BLaER1 treated with 17β-estradiol and CSF1 and Interleukin-3, amounts not matched to agents 10 nM and 100 nM (cell line): ENCODE data around the gene FBLN2.
A peak's percentile ranks its signal among the peaks of the same experiment; 100 is the strongest.

Experiments used
- H3K27ac ChIP-seq, 11 experiments: shearing (Covaris generic); formaldehyde crosslinking; 2 replicates each; pipeline ENCODE4 v1.8.1; 2022
- H3K27me3 ChIP-seq, 11 experiments: shearing (Covaris generic); formaldehyde crosslinking; 2 replicates each; pipeline ENCODE4 v1.8.1; 2022
- H3K36me3 ChIP-seq, 11 experiments: shearing (Covaris generic); formaldehyde crosslinking; 2 replicates each; pipeline ENCODE4 v1.8.1; 2022
- H3K4me1 ChIP-seq, 10 experiments: shearing (Covaris generic); formaldehyde crosslinking; 2 replicates each; pipeline ENCODE4 v1.8.1; 2022
- H3K4me2 ChIP-seq, 11 experiments: shearing (Covaris generic); formaldehyde crosslinking; 2 replicates each; pipeline ENCODE4 v1.8.1; 2022
- H3K4me3 ChIP-seq, 10 experiments: shearing (Covaris generic); formaldehyde crosslinking; 2 replicates each; pipeline ENCODE4 v1.8.1; 2022
- H3K9ac ChIP-seq, 11 experiments: shearing (Covaris generic); formaldehyde crosslinking; 2 replicates each; pipeline ENCODE4 v1.8.1; 2022
- H3K9me3 ChIP-seq, 11 experiments: shearing (Covaris generic); formaldehyde crosslinking; replicated peaks in 1 of 11; 2 replicates each; pipeline ENCODE4 v1.8.1; 2022
- H4K20me1 ChIP-seq, 11 experiments: shearing (Covaris generic); formaldehyde crosslinking; 2 replicates each; pipeline ENCODE4 v1.8.1; 2022
- Cebpa-rat ChIP-seq, 11 experiments: shearing (Covaris generic); IDR thresholded peaks; 2 replicates each; pipeline ENCODE4 v1.8.1; 2022

FBLN2 gene

DNA sequence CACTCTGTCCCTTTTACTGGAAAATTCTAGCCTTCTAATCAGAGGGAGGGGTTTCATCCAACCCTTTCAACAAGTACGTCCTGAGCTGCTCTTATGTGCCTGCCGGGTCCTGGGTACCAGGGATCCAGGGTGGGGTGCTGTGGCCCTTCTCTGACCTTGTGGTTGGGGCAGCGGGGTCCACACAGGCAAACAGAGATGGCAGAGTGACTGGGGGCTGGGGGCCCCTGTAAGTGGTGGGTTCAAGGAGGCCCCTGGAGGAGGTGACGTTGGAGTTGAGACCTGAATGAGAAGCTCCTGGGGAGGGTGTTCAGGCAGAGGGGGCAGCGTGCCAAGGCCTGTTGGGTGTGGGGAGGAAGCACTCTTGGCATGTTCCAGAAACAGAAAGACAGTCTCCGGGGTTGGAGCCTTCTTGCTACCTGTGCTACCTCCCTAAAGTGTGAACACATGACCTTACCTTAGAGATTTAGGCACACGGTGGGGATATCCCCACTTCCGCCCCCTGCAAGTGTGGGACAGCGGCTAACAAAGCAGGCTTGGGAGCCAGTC, 78.1 kb downstream of the FBLN2 start:
- Histone ChIP-seq H3K4me2 (no peak overlapping the region), H3K4me3 (no peak overlapping the region), H4K20me1 (no peaks in the 10 kb centered on the region), H3K36me3 (no peaks in the 10 kb centered on the region), H3K4me1 (peaks cover 4 to 11% (median 9%) of the 10 kb centered on the region in 10 experiments; a peak in 19 of 20 replicates), H3K27ac (no peak overlapping the region), H3K9ac (no peak overlapping the region), H3K27me3 (no peaks in the 10 kb centered on the region), H3K9me3 (no peaks in the 10 kb centered on the region)
- no peak for TF ChIP-seq Cebpa-rat (IDR thresholded peaks at IDR 0.05)

DNA sequence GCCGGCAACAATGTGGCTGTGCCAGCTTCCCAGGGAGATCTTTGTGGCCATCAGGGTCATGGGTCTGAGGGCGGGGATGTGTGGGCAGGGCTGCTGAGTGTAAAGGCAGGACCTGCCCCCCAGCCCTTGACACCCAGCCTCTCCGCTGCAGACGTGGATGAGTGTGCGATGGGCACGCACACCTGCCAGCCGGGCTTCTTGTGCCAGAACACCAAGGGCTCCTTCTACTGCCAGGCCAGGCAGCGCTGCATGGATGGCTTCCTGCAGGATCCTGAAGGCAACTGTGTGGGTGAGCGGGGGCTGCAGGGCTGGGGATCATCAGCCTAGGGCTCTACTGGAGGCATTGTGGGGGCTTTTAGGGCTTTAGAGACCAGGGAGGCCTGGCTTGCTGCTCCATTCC, 78.8 kb downstream of the FBLN2 start:
- Histone ChIP-seq H4K20me1 (no peaks in the 10 kb centered on the region), H3K27me3 (no peaks in the 10 kb centered on the region), H3K27ac (no peak overlapping the region), H3K4me3 (no peak overlapping the region), H3K4me2 (no peak overlapping the region), H3K9me3 (no peaks in the 10 kb centered on the region), H3K9ac (no peak overlapping the region), H3K4me1 (peaks cover 0 to 4% (median 2%) of the 10 kb centered on the region in 10 experiments; a peak in 12 of 20 replicates), H3K36me3 (no peaks in the 10 kb centered on the region)
- no peak for TF ChIP-seq Cebpa-rat (IDR thresholded peaks at IDR 0.05)

DNA sequence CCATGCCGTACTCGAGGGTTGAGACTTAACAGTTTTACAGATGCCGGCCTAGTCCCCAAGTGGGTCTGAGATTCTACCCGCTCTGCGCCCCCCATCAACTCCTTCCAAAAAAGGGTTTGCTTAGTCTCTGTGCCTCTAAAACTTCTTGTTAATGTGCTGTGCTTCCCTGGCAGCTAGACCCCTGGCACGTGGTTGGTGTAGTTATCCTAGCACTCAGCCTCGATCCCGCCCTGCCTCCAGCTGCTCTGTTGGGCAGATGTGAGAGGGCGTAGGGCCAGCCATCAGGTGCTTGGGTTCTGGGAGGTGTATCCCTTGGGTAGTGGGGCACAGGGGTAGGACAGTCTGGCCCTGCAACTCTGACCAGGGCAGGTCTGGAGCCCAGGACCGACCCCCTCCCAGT, 79.5 kb downstream of the FBLN2 start:
- no peak for TF ChIP-seq Cebpa-rat (IDR thresholded peaks at IDR 0.05)
- no peak overlapping the region for H3K9ac ChIP-seq

DNA sequence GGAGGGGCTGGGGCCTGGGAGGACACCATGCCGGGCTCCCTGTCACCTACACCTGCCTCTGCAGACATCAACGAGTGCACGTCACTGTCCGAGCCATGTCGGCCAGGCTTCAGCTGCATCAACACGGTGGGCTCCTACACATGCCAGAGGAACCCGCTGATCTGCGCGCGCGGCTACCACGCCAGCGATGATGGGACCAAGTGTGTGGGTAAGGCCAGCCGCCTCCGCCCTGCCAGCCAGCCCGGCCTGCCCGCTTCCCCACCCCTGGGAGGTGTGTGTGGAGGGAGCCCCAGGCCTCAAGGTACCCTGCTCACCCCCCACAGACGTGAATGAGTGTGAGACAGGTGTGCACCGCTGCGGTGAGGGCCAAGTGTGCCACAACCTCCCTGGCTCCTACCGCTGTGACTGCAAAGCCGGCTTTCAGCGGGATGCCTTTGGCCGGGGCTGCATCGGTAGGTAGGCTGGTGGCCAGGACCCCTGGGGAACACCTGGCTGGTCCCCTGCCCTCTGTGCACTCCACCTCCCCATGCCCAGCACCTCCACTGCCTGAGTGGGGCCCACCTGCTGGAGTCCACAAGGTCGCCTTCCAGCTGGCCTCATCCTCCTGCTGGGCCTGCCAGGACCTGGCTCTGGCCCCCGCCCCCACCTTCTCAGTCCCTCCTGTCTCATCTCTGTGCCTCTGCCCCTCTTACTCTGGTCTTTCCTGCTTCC, 80.1 kb downstream of the FBLN2 start:
- Histone ChIP-seq H3K27ac (no peak overlapping the region), H4K20me1 (no peaks in the 10 kb centered on the region)
- no peak for TF ChIP-seq Cebpa-rat (IDR thresholded peaks at IDR 0.05)

More for the DNA sequence above, 79.5 kb downstream of the FBLN2 start:
- Histone ChIP-seq H3K4me1 (no peaks in the 10 kb centered on the region), H3K36me3 (no peaks in the 10 kb centered on the region), H3K27me3 (no peaks in the 10 kb centered on the region), H3K4me2 (no peak overlapping the region), H3K4me3 (no peak overlapping the region), H3K9me3 (no peaks in the 10 kb centered on the region), H3K27ac (no peak overlapping the region), H4K20me1 (no peaks in the 10 kb centered on the region)

DNA sequence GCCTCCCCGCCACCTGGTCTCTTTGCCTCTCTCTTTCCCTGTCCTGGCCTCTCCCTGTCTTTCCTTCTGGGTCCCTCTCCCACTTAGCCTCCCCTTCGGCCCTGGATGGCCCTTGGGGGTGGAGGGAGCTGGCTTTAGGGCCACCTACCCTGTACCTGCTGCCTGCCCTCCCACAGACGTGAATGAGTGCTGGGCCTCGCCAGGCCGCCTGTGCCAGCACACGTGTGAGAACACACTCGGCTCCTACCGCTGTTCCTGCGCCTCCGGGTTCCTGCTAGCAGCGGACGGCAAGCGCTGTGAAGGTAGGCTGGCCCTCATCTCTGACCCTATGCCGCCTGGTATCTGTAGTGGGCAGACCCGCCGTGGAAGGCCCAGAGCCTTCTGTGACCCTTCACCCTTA, 80.7 kb downstream of the FBLN2 start:
- Histone ChIP-seq H3K36me3 (no peaks in the 10 kb centered on the region), H4K20me1 (no peaks in the 10 kb centered on the region), H3K27me3 (no peaks in the 10 kb centered on the region), H3K4me3 (no peak overlapping the region), H3K9ac (no peak overlapping the region), H3K4me2 (no peak overlapping the region), H3K27ac (no peak overlapping the region), H3K4me1 (peaks cover 0 to 7% (median 5%) of the 10 kb centered on the region in 10 experiments; a peak in 7 of 20 replicates), H3K9me3 (no peaks in the 10 kb centered on the region)
- TF ChIP-seq Cebpa-rat (IDR thresholded peaks at IDR 0.05), result no peak

More for the DNA sequence above, 80.1 kb downstream of the FBLN2 start:
- Histone ChIP-seq H3K9me3 (no peaks in the 10 kb centered on the region), H3K27me3 (no peaks in the 10 kb centered on the region), H3K4me3 (no peak overlapping the region), H3K36me3 (no peaks in the 10 kb centered on the region), H3K4me1 (0 out of 20 replicates have a peak, but pooled peaks cover 0 to under 1% (median 0%) of the 10 kb centered on the region in 10 experiments), H3K4me2 (no peak overlapping the region), H3K9ac (no peak overlapping the region)

DNA sequence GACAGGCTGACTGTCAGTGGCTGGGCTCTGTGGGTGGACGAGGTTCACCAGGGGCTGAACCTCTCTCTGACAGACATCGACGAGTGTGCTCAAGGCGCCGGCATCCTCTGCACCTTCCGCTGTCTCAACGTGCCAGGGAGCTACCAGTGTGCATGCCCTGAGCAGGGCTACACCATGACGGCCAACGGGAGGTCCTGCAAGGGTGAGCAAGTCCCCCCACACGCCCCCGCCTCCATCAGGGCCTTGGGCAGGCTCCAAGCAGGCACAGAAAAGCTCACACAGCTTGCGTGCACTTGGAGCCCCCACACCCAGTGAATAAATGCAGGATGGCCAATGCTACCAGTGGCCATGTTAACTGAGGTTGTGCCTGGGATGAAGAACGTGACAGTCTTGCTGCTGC, 82.3 kb downstream of the FBLN2 start:
- no peak overlapping the region for H3K4me2 ChIP-seq
- H4K20me1 ChIP-seq, result no peaks in the 10 kb centered on the region
- H3K9me3 ChIP-seq, result no peaks in the 10 kb centered on the region
- H3K4me1 ChIP-seq, result peaks cover 0 to 12% (median 7%) of the 10 kb centered on the region in 10 experiments; a peak in 7 of 20 replicates
- no peak overlapping the region for H3K9ac ChIP-seq
- H3K27me3 ChIP-seq, result no peaks in the 10 kb centered on the region
- H3K36me3 ChIP-seq, result no peaks in the 10 kb centered on the region
- no peak overlapping the region for H3K27ac ChIP-seq
- H3K4me3 ChIP-seq, result no peak overlapping the region
- TF ChIP-seq Cebpa-rat (IDR thresholded peaks at IDR 0.05), result no peak

DNA sequence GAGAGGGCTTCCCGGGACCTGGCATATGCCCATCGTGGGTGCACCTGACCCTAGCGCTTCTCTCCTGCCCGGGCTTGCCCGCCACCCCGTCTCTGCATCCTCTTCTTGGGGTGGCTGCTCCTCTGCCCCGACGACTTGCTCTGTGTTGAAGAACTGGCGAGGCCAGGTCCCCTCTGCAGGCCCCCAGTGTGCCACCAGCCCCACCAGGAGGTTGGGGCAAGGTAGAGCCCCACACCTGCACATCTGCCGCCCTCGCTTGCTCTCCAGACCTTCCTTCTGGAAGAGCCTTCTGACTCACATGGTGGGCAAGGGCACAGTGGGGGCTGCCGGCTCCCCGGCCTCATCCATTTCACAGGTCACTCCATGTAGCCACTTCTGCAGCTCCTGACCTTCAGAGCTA, 84.3 kb downstream of the FBLN2 start:
- no peak for TF ChIP-seq Cebpa-rat (IDR thresholded peaks at IDR 0.05)
- Histone ChIP-seq H3K4me1 (peaks cover 0 to 28% (median 18%) of the 10 kb centered on the region in 10 experiments; a peak in 13 of 20 replicates), H4K20me1 (no peaks in the 10 kb centered on the region), H3K27me3 (no peaks in the 10 kb centered on the region), H3K4me2 (no peak overlapping the region), H3K27ac (no peak overlapping the region), H3K4me3 (no peak overlapping the region), H3K9ac (no peak overlapping the region), H3K36me3 (no peaks in the 10 kb centered on the region), H3K9me3 (no peaks in the 10 kb centered on the region)

DNA sequence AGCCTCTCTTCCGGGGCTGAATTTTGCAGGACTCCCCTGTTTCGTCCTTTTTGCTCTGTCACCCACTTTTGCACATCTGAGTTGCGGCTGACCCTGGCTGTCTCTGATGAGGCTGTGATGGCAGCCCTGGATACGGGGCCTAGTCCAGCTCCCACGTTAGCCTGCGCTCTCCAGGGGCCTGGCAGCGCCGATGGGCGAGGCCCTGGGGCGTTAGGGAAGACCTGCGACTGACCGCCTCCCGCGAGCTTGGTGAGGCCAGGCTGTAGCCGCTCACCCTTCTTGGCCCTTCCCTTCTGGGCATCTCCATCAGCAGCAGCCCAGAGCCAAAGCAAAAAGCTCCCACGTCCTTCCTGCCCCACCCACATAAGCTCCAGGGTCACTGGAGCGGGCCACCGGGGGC, 85.2 kb downstream of the FBLN2 start:
- H4K20me1 ChIP-seq, result no peaks in the 10 kb centered on the region
- H3K9me3 ChIP-seq, result no peaks in the 10 kb centered on the region
- no peak overlapping the region for H3K4me3 ChIP-seq
- no peak for TF ChIP-seq Cebpa-rat (IDR thresholded peaks at IDR 0.05)
- peak overlapping the region in 1 of 11 experiments; percentile 19; a peak in 1 of 22 replicates for H3K4me2 ChIP-seq
- H3K9ac ChIP-seq, result no peak overlapping the region
- H3K27ac ChIP-seq, result no peak overlapping the region
- H3K36me3 ChIP-seq, result no peaks in the 10 kb centered on the region
- H3K27me3 ChIP-seq, result no peaks in the 10 kb centered on the region
- H3K4me1 ChIP-seq, result peaks cover 0 to 28% (median 18%) of the 10 kb centered on the region in 10 experiments; a peak in 13 of 20 replicates

DNA sequence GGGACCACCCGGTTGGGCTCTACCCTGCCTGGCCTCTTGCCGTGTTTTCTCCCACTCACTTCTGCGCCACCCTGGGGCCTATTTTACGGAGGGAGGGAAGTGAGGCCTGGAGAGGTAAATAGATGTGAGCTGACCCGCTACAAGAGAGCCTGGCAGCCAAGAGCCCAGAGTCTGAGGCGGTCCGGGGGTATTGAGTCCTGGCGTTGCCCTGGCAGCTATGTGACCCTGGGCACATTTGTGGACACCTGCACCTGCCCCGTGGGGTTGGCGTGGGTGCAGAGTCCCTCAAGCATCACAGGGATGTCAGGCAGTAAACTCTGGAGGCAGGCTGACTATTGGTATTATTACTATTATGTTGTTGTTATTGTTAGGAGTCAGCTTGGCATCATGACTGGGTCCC, 85.7 kb downstream of the FBLN2 start:
- Histone ChIP-seq H3K27ac (no peak overlapping the region), H4K20me1 (no peaks in the 10 kb centered on the region), H3K9me3 (no peaks in the 10 kb centered on the region), H3K9ac (no peak overlapping the region), H3K4me3 (no peak overlapping the region), H3K27me3 (no peaks in the 10 kb centered on the region), H3K4me1 (peaks cover 0 to 28% (median 18%) of the 10 kb centered on the region in 10 experiments; a peak in 13 of 20 replicates), H3K4me2 (peak overlapping the region in 3 of 11 experiments; percentile 10 to 19 (median 12); a peak in 1 of 22 replicates), H3K36me3 (no peaks in the 10 kb centered on the region)
- TF ChIP-seq Cebpa-rat (IDR thresholded peaks at IDR 0.05), result no peak

DNA sequence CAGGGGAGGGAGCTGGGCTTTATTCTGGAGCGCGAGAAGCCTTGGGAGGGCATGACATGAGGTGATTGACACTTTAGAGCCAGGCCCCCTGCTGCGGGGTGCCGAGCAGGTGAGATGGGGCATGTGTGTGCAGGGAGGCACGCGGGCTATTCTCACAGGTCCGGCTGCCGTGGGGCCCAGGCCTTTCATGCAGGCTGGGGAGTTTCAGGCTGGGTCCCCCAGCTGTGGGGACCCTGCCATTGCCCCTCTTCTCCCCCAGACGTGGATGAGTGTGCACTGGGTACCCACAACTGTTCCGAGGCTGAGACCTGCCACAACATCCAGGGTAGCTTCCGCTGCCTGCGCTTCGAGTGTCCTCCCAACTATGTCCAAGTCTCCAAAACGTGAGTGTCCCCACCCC, 87.3 kb downstream of the FBLN2 start:
- H3K27ac ChIP-seq, result no peak overlapping the region
- no peaks in the 10 kb centered on the region for H4K20me1 ChIP-seq
- H3K27me3 ChIP-seq, result no peaks in the 10 kb centered on the region
- H3K4me2 ChIP-seq, result no peak overlapping the region
- no peaks in the 10 kb centered on the region for H3K9me3 ChIP-seq
- no peak overlapping the region for H3K9ac ChIP-seq
- H3K4me1 ChIP-seq, result peaks cover 0 to 28% (median 18%) of the 10 kb centered on the region in 10 experiments; a peak in 13 of 20 replicates
- no peak for TF ChIP-seq Cebpa-rat (IDR thresholded peaks at IDR 0.05)
- no peak overlapping the region for H3K4me3 ChIP-seq
- H3K36me3 ChIP-seq, result no peaks in the 10 kb centered on the region
